GM12878 (cell line): ENCODE measurements around the gene HSPA12B. TPM values are rescaled to one million over a fixed set of nuclear protein-coding genes. Genes with fewer than 3 reads are reported as not detected.

Source experiments
- BHLHE40 ChIP-seq, 2 experiments: fragments of 450-650 bp in 1 of 2; IDR thresholded peaks; 2 replicates each; pipeline ENCODE4 v1.6.1; 2011 to 2017; ENCODE audit warnings: low read depth in 2 of 2, borderline replicate concordance in 1 of 2, improper control_type of control experiment in 1 of 2, low read length in 1 of 2, mild to moderate bottlenecking in 1 of 2
- CREB1 ChIP-seq: IDR thresholded peaks from 2 replicates; pipeline ENCODE4 v1.6.1; 2012; ENCODE audit warnings: low read depth, mild to moderate bottlenecking, inconsistent platforms
- E2F8 ChIP-seq: fragments of 450-650 bp; IDR thresholded peaks from 2 replicates; pipeline ENCODE4 v1.6.1; 2018; ENCODE audit warnings: mild to moderate bottlenecking, low read depth, moderate library complexity; ENCODE audit not compliant: partially characterized antibody
- EGR1 ChIP-seq, 2 experiments: IDR thresholded peaks; 1 replicate in 1 of 2; 2 replicates in 1 of 2; pipeline ENCODE4 v1.6.1; 2011 to 2012; ENCODE audit warnings: low read depth in 2 of 2, low read length in 2 of 2, borderline replicate concordance in 1 of 2, mild to moderate bottlenecking in 1 of 2, moderate library complexity in 1 of 2
- FOS ChIP-seq: IDR thresholded peaks from 3 replicates; pipeline ENCODE4 v1.6.1; 2011; ENCODE audit warnings: borderline replicate concordance; ENCODE audit not compliant: insufficient read length; ENCODE audit errors: extremely low read depth
- JUND ChIP-seq: IDR thresholded peaks from 2 replicates; pipeline ENCODE4 v1.6.1; 2012; ENCODE audit warnings: low read depth, mild to moderate bottlenecking, low read length, improper control_type of control experiment, moderate library complexity
- MLLT1 ChIP-seq: fragments of 450-650 bp; IDR thresholded peaks from 2 replicates; pipeline ENCODE4 v1.6.1; 2016; ENCODE audit warnings: mild to moderate bottlenecking
- MYC ChIP-seq: IDR thresholded peaks from 2 replicates; pipeline ENCODE4 v1.6.1; 2011; ENCODE audit warnings: mild to moderate bottlenecking, low read length, moderate library complexity, inconsistent platforms; ENCODE audit not compliant: insufficient read depth, insufficient replicate concordance, insufficient read length, severe bottlenecking
- NKRF ChIP-seq: fragments of 450-650 bp; conservative IDR thresholded peaks from 2 replicates; pipeline ENCODE4 v1.6.1; 2017; ENCODE audit warnings: mild to moderate bottlenecking, moderate library complexity
- NRF1 ChIP-seq: conservative IDR thresholded peaks from 2 replicates; pipeline ENCODE4 v1.6.1; 2011; ENCODE audit warnings: mild to moderate bottlenecking, low read depth, low read length, improper control_type of control experiment
- PKNOX1 ChIP-seq: fragments of 450-650 bp; IDR thresholded peaks from 2 replicates; pipeline ENCODE4 v1.6.1; 2016; ENCODE audit warnings: mild to moderate bottlenecking
- POU2F2 ChIP-seq: IDR thresholded peaks from 3 replicates; pipeline ENCODE4 v1.6.1; 2011; ENCODE audit warnings: low read depth, mild to moderate bottlenecking, low read length, borderline replicate concordance
- RFX5 ChIP-seq: IDR thresholded peaks from 2 replicates; pipeline ENCODE4 v1.6.1; 2011; ENCODE audit warnings: low read depth, low read length, improper control_type of control experiment
- RUNX3 ChIP-seq: IDR thresholded peaks from 2 replicates; pipeline ENCODE4 v1.6.1; 2012; ENCODE audit warnings: low read length, inconsistent platforms
- SIX5 ChIP-seq: IDR thresholded peaks from 2 replicates; pipeline ENCODE4 v1.6.1; 2011; ENCODE audit warnings: mild to moderate bottlenecking, low read depth, low read length, moderate library complexity; ENCODE audit not compliant: severe bottlenecking
- STAT1 ChIP-seq: fragments of 450-650 bp; conservative IDR thresholded peaks from 2 replicates; pipeline ENCODE4 v1.6.1; 2014; ENCODE audit warnings: antibody characterized with exemption, mild to moderate bottlenecking
- USF1 ChIP-seq: IDR thresholded peaks from 2 replicates; pipeline ENCODE4 v1.6.1; 2011; ENCODE audit warnings: borderline replicate concordance, low read depth, mild to moderate bottlenecking, moderate library complexity, mixed read lengths, low read length; ENCODE audit not compliant: insufficient read depth; ENCODE audit errors: extremely low read length
- ZNF217 ChIP-seq: fragments of 450-650 bp; IDR thresholded peaks from 2 replicates; pipeline ENCODE4 v1.6.1; 2017; ENCODE audit warnings: antibody characterized with exemption, mild to moderate bottlenecking
- ZNF622 ChIP-seq: fragments of 450-650 bp; IDR thresholded peaks from 2 replicates; pipeline ENCODE4 v1.6.1; 2017; ENCODE audit warnings: mild to moderate bottlenecking, inconsistent platforms
- polyA plus RNA-seq, 11 experiments: library from polyadenylated mRNA; depleted of rRNA in 4 of 11; unstranded in 6 of 11; stranded (reverse) in 5 of 11; fragments of >200 nt; fragmentation: Nextera tagmentation in 4 of 11; fragmentation: Illumina TruSeq in 1 of 11; extraction: Ambion mirVana in 4 of 11; extraction: Trizol in 1 of 11; gene quantifications; 1 replicate in 1 of 11; 2 replicates in 10 of 11; pipeline versions ENCODE4 v1.2.1 to v1.2.3, GENCODE V29; 2011 to 2016; ENCODE audit warnings: inconsistent platforms in 2 of 11, missing spikeins in 2 of 11, low read depth in 1 of 11
- total RNA-seq, 4 experiments: library from RNA; depleted of rRNA in 3 of 4; stranded (reverse); fragments of >200 nt in 3 of 4; fragmentation: Illumina TruSeq in 1 of 4; extraction: Trizol in 1 of 4; gene quantifications; 2 replicates each; pipeline versions ENCODE4 v1.2.1 to v1.2.3, GENCODE V29; 2013 to 2021

The HSPA12B gene
- total and polyA plus RNA-seq, 10 of the 15 experiments (the other 5 are each of a cell fraction or from before 2014, with no cell fraction given): 0.08 TPM; not detected in 9

- TF ChIP-seq FOS: peak; percentile 10
- TF ChIP-seq RUNX3: 0 out of 2 replicates have a peak, but pooled peaks have one; percentile 15
- TF ChIP-seq USF1: peak; percentile 94
- TF ChIP-seq NRF1: no peak
- peak; percentile 93 to 98 for TF ChIP-seq BHLHE40 (IDR thresholded peaks at IDR 0.05; ENCODE audit: borderline replicate concordance in 1 of 2, low read depth in 2 of 2, low read length in 1 of 2)
- TF ChIP-seq MYC: no peak
- peak in 1 of 2 experiments; percentile 52; a peak in 1 of 3 replicates for TF ChIP-seq EGR1 (IDR thresholded peaks at IDR 0.05; ENCODE audit: borderline replicate concordance in 1 of 2, low read depth in 2 of 2, low read length in 2 of 2)
- no peak for TF ChIP-seq JUND
- TF ChIP-seq NKRF: peak; percentile 27
- peak; percentile 36; the same call in 1 of the 2 replicates for TF ChIP-seq STAT1
- peak; percentile 41; the same call in 1 of the 2 replicates for TF ChIP-seq MLLT1
- peak; percentile 48; the same call in 1 of the 2 replicates for TF ChIP-seq CREB1
- TF ChIP-seq ZNF622: no peak
- TF ChIP-seq SIX5: peak; percentile 30
- peak; percentile 70; the same call in 1 of the 2 replicates for TF ChIP-seq RFX5
- TF ChIP-seq PKNOX1: peak; percentile 74; the same call in 1 of the 2 replicates
- no peak for TF ChIP-seq E2F8
- no peak for TF ChIP-seq ZNF217
- TF ChIP-seq POU2F2: peak; percentile 6; the same call in 1 of the 3 replicates
Measured at GRCh38 chr20:3767427-3768341, 35.2 kb downstream of the HSPA12B start, which contains the start of gene ADISSP (continued).
